GM12801 (cell line): Measurements from ENCODE around the gene IL17C.

Experiments used
- CTCF ChIP-seq: IDR thresholded peaks from one replicate; pipeline ENCODE4 v1.5.1; 2011; ENCODE audit warnings: control low read depth; ENCODE audit not compliant: insufficient read length; ENCODE audit errors: extremely low read depth

IL17C gene

GRCh38 chr16:88595101-88595500 lies 43.3 kb upstream of the IL17C start:
- no peak for TF ChIP-seq CTCF

GRCh38 chr16:88595921-88596320 lies 42.5 kb upstream of the IL17C start:
- no peak for TF ChIP-seq CTCF

GRCh38 chr16:88596483-88596882 lies 41.9 kb upstream of the IL17C start:
- no peak for TF ChIP-seq CTCF

- TF ChIP-seq CTCF: no peak
Observed at GRCh38 chr16:88597856-88598491, 40.4 kb upstream of the IL17C start.

GRCh38 chr16:88599092-88599733 lies 39.2 kb upstream of the IL17C start:
- TF ChIP-seq CTCF: no peak

GRCh38 chr16:88599825-88600538 lies 38.4 kb upstream of the IL17C start:
- TF ChIP-seq CTCF: no peak

- TF ChIP-seq CTCF: no peak
Observed at GRCh38 chr16:88600539-88600896, 37.9 kb upstream of the IL17C start.
